ENCODE measurements around the gene TECPR1.

Gene TECPR1

GRCh38 chr7:98174334-98175259, 77.4 kb downstream of the TECPR1 start:
- no peaks in the 10 kb centered on the region for H3K36me3 ChIP-seq (ENCODE audit: control insufficient read depth, insufficient read depth, low read length)
- no CpG with 5 or more reads among the region's 20 CpGs for WGBS (ENCODE audit: extremely low coverage, insufficient coverage, low lambda C conversion rate)

GRCh38 chr7:98171449-98171848, 80.6 kb downstream of the TECPR1 start:
- no peak overlapping the region for H3K23ac ChIP-seq (ENCODE audit: low read length)
- H2BK5ac ChIP-seq (ENCODE audit: low read length) = no peak overlapping the region
- H3K4ac ChIP-seq (ENCODE audit: low read depth, low read length) = no peak overlapping the region
- no peaks in the 10 kb centered on the region for H3K79me2 ChIP-seq (ENCODE audit: control insufficient read depth, insufficient read depth, low read length)
- no peaks in the 10 kb centered on the region for H3K27me3 ChIP-seq (ENCODE audit: insufficient read depth, low read length, poor library complexity)
- H4K5ac ChIP-seq (ENCODE audit: low read length) = no peak overlapping the region
- H3K4me1 ChIP-seq (ENCODE audit: control insufficient read depth, low read depth, low read length) = no peaks in the 10 kb centered on the region
- no peak for DNase-seq
- H4K8ac ChIP-seq (ENCODE audit: low read depth, low read length) = no peak overlapping the region
- peaks cover 1% of the 10 kb centered on the region for H3K79me1 ChIP-seq (ENCODE audit: low read length)
- H2BK120ac ChIP-seq (ENCODE audit: low read depth, low read length) = no peak overlapping the region
- WGBS (ENCODE audit: extremely low coverage, insufficient coverage, low lambda C conversion rate) = no CpG with 5 or more reads among the region's 24 CpGs
- H3K4me2 ChIP-seq (ENCODE audit: low read length) = no peak overlapping the region
- H3K27ac ChIP-seq (ENCODE audit: low read depth, low read length) = no peak overlapping the region
- H3K18ac ChIP-seq (ENCODE audit: low read length) = no peak overlapping the region
- H3K56ac ChIP-seq (ENCODE audit: low read length) = no peak overlapping the region
- no peak overlapping the region for H2BK15ac ChIP-seq (replicated peaks; ENCODE audit: low read depth)
- H2AK5ac ChIP-seq (ENCODE audit: low read length) = no peak overlapping the region
- H3K4me3 ChIP-seq (ENCODE audit: low read length) = no peak overlapping the region
- H3K9ac ChIP-seq (ENCODE audit: low read length) = no peak overlapping the region
- no peaks in the 10 kb centered on the region for H3K36me3 ChIP-seq (ENCODE audit: control insufficient read depth, insufficient read depth, low read length)

More at GRCh38 chr7:98174334-98175259, 77.4 kb downstream of the TECPR1 start:
- H2BK5ac ChIP-seq (ENCODE audit: low read length) = no peak overlapping the region
- H3K79me2 ChIP-seq (ENCODE audit: control insufficient read depth, insufficient read depth, low read length) = no peaks in the 10 kb centered on the region
- no peak for DNase-seq
- H2AK5ac ChIP-seq (ENCODE audit: low read length) = no peak overlapping the region
- no peak overlapping the region for H2BK120ac ChIP-seq (ENCODE audit: low read depth, low read length)
- no peak overlapping the region for H3K9ac ChIP-seq (ENCODE audit: low read length)
- no peak overlapping the region for H3K18ac ChIP-seq (ENCODE audit: low read length)
- no peaks in the 10 kb centered on the region for H3K27me3 ChIP-seq (ENCODE audit: insufficient read depth, low read length, poor library complexity)
- no peak overlapping the region for H4K8ac ChIP-seq (ENCODE audit: low read depth, low read length)
- H4K5ac ChIP-seq (ENCODE audit: low read length) = no peak overlapping the region
- H3K56ac ChIP-seq (ENCODE audit: low read length) = no peak overlapping the region
- no peak overlapping the region for H3K4ac ChIP-seq (ENCODE audit: low read depth, low read length)
- no peak overlapping the region for H3K27ac ChIP-seq (ENCODE audit: low read depth, low read length)
- H3K23ac ChIP-seq (ENCODE audit: low read length) = no peak overlapping the region
- H3K4me1 ChIP-seq (ENCODE audit: control insufficient read depth, low read depth, low read length) = no peaks in the 10 kb centered on the region
- H3K79me1 ChIP-seq (ENCODE audit: low read length) = no peaks in the 10 kb centered on the region
- no peak overlapping the region for H3K4me2 ChIP-seq (ENCODE audit: low read length)
- H3K4me3 ChIP-seq (ENCODE audit: low read length) = no peak overlapping the region
- no peak overlapping the region for H2BK15ac ChIP-seq (replicated peaks; ENCODE audit: low read depth)

DNA sequence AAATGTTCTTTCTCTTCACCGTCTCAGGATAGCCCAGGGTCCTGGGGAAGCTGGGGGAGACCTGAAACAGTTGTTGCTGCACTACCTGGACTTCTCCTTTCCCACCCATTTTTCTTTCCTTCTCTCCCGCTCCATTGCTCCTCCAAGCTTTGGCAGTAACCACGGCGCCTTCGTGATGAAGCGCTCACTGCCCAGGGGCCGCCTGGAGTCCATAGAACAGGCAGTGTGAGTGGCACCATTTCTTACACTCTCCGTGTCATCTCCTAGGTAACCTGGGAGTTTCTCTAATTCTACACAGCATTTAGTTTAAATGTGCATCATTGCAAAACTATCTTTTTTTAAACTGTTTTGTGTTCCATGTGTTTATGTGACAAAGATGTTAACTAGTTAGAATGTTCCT, 81.1 kb downstream of the TECPR1 start:
- H3K56ac ChIP-seq (ENCODE audit: low read length) = no peak overlapping the region
- H3K79me2 ChIP-seq (ENCODE audit: control insufficient read depth, insufficient read depth, low read length) = no peaks in the 10 kb centered on the region
- no peak overlapping the region for H3K4ac ChIP-seq (ENCODE audit: low read depth, low read length)
- H2BK15ac ChIP-seq (replicated peaks; ENCODE audit: low read depth) = no peak overlapping the region
- no peak overlapping the region for H2BK5ac ChIP-seq (ENCODE audit: low read length)
- H3K27ac ChIP-seq (ENCODE audit: low read depth, low read length) = no peak overlapping the region
- no peak overlapping the region for H3K23ac ChIP-seq (ENCODE audit: low read length)
- H3K4me1 ChIP-seq (ENCODE audit: control insufficient read depth, low read depth, low read length) = no peaks in the 10 kb centered on the region
- no peak overlapping the region for H2BK120ac ChIP-seq (ENCODE audit: low read depth, low read length)
- no peak for DNase-seq
- H2AK5ac ChIP-seq (ENCODE audit: low read length) = no peak overlapping the region
- H3K4me2 ChIP-seq (ENCODE audit: low read length) = no peak overlapping the region
- no peaks in the 10 kb centered on the region for H3K36me3 ChIP-seq (ENCODE audit: control insufficient read depth, insufficient read depth, low read length)
- WGBS (ENCODE audit: extremely low coverage, insufficient coverage, low lambda C conversion rate) = no CpG with 5 or more reads among the region's 8 CpGs
- no peak overlapping the region for H3K9ac ChIP-seq (ENCODE audit: low read length)
- no peak overlapping the region for H3K4me3 ChIP-seq (ENCODE audit: low read length)
- H3K18ac ChIP-seq (ENCODE audit: low read length) = no peak overlapping the region
- H3K79me1 ChIP-seq (ENCODE audit: low read length) = peaks cover 1% of the 10 kb centered on the region
- no peak overlapping the region for H4K5ac ChIP-seq (ENCODE audit: low read length)
- no peaks in the 10 kb centered on the region for H3K27me3 ChIP-seq (ENCODE audit: insufficient read depth, low read length, poor library complexity)
- H4K8ac ChIP-seq (ENCODE audit: low read depth, low read length) = no peak overlapping the region

DNA sequence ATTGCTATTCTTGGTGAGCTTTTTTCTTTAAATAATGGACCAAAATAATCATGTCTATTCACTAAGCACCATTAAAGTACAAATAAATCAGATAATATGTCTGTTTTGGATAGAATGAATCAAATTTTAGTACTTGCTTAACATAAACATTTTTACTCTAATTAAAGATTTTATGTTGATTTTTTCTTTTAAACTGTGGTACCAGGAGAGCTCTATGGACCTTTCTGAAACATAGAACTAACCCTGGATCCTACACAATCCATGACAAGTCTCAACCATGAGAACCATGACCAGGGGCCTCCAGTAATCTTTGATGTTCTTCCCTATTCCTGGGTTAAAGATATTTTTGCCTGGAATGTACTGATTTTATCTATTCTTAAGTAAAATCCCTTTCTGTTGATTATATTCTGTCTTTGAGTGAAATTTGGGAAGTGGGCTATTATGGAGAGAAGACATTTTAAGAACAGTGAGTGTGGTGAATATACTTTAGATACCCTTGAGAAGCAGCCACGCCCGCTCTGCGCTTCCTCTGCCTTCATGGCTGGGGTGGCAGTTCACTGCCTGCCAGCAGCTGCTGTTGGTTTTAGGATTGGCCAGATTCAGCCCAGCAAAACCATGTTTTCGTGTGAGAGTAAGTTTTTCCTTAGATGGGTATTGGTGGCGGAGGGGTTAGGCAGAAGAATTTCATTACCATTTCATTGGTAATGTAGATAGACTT, 83.0 kb downstream of the TECPR1 start:
- no peak overlapping the region for H3K56ac ChIP-seq (ENCODE audit: low read length)
- H3K18ac ChIP-seq (ENCODE audit: low read length) = no peak overlapping the region
- no peak overlapping the region for H2BK120ac ChIP-seq (ENCODE audit: low read depth, low read length)
- H3K4ac ChIP-seq (ENCODE audit: low read depth, low read length) = no peak overlapping the region
- no peak overlapping the region for H3K4me2 ChIP-seq (ENCODE audit: low read length)
- no peak overlapping the region for H3K27ac ChIP-seq (ENCODE audit: low read depth, low read length)
- no peaks in the 10 kb centered on the region for H3K79me2 ChIP-seq (ENCODE audit: control insufficient read depth, insufficient read depth, low read length)
- no peaks in the 10 kb centered on the region for H3K36me3 ChIP-seq (ENCODE audit: control insufficient read depth, insufficient read depth, low read length)
- DNase-seq = no peak
- H2BK15ac ChIP-seq (replicated peaks; ENCODE audit: low read depth) = no peak overlapping the region
- no CpG with 5 or more reads among the region's 5 CpGs for WGBS (ENCODE audit: extremely low coverage, insufficient coverage, low lambda C conversion rate)
- no peak overlapping the region for H3K4me3 ChIP-seq (ENCODE audit: low read length)
- H3K23ac ChIP-seq (ENCODE audit: low read length) = no peak overlapping the region
- H2AK5ac ChIP-seq (ENCODE audit: low read length) = no peak overlapping the region
- no peak overlapping the region for H4K8ac ChIP-seq (ENCODE audit: low read depth, low read length)
- no peaks in the 10 kb centered on the region for H3K27me3 ChIP-seq (ENCODE audit: insufficient read depth, low read length, poor library complexity)
- peaks cover 3% of the 10 kb centered on the region for H3K79me1 ChIP-seq (ENCODE audit: low read length)
- no peak overlapping the region for H4K5ac ChIP-seq (ENCODE audit: low read length)
- H3K9ac ChIP-seq (ENCODE audit: low read length) = no peak overlapping the region
- no peaks in the 10 kb centered on the region for H3K4me1 ChIP-seq (ENCODE audit: control insufficient read depth, low read depth, low read length)
- H2BK5ac ChIP-seq (ENCODE audit: low read length) = no peak overlapping the region

- Histone ChIP-seq H3K18ac (ENCODE audit: low read length) (no peak overlapping the region), H3K56ac (ENCODE audit: low read length) (no peak overlapping the region), H3K79me1 (ENCODE audit: low read length) (peaks cover 3% of the 10 kb centered on the region), H3K4me1 (ENCODE audit: control insufficient read depth, low read depth, low read length) (no peaks in the 10 kb centered on the region), H3K79me2 (ENCODE audit: control insufficient read depth, insufficient read depth, low read length) (no peaks in the 10 kb centered on the region), H3K23ac (ENCODE audit: low read length) (no peak overlapping the region), H3K27me3 (ENCODE audit: insufficient read depth, low read length, poor library complexity) (no peaks in the 10 kb centered on the region), H3K36me3 (ENCODE audit: control insufficient read depth, insufficient read depth, low read length) (no peaks in the 10 kb centered on the region), H2BK15ac (replicated peaks; ENCODE audit: low read depth) (no peak overlapping the region), H3K4ac (ENCODE audit: low read depth, low read length) (no peak overlapping the region), H2BK120ac (ENCODE audit: low read depth, low read length) (no peak overlapping the region), H2AK5ac (ENCODE audit: low read length) (no peak overlapping the region), H3K4me3 (ENCODE audit: low read length) (no peak overlapping the region), H2BK5ac (ENCODE audit: low read length) (no peak overlapping the region), H4K8ac (ENCODE audit: low read depth, low read length) (no peak overlapping the region), H3K27ac (ENCODE audit: low read depth, low read length) (no peak overlapping the region), H3K4me2 (ENCODE audit: low read length) (no peak overlapping the region), H3K9ac (ENCODE audit: low read length) (no peak overlapping the region), H4K5ac (ENCODE audit: low read length) (no peak overlapping the region)
- no CpG with 5 or more reads among the region's 17 CpGs for WGBS (ENCODE audit: extremely low coverage, insufficient coverage, low lambda C conversion rate)
- peak; percentile 84 for DNase-seq
Measured at GRCh38 chr7:98168181-98168903, 83.7 kb downstream of the TECPR1 start.

Data from mesendoderm (in vitro differentiated cells).